SK-N-SH (cell line): ENCODE measurements around the gene PRKD3.

Experiments
- CHD2 ChIP-seq: fragments of 150-350 bp; IDR thresholded peaks from 2 replicates; pipeline ENCODE4 v1.6.1; 2018; ENCODE audit warnings: low read length; ENCODE audit not compliant: partially characterized antibody
- CTCF ChIP-seq: fragments of 200-600 bp; sonication (generic); IDR thresholded peaks from 2 replicates; pipeline ENCODE4 v1.6.1; 2017; ENCODE audit warnings: antibody characterized with exemption, mild to moderate bottlenecking, moderate library complexity
- MXI1 ChIP-seq: IDR thresholded peaks from 2 replicates; pipeline ENCODE4 v1.6.1; 2012; ENCODE audit warnings: mild to moderate bottlenecking, low read depth, low read length, improper control_type of control experiment
- PBX3 ChIP-seq: IDR thresholded peaks from 2 replicates; pipeline ENCODE4; 2012

GRCh38 chr2:37316181-37316580 is 8.5 kb downstream of the PRKD3 start:
- no peak for TF ChIP-seq MXI1
- no peak for TF ChIP-seq CTCF
- TF ChIP-seq CHD2 = no peak
- TF ChIP-seq PBX3 = no peak
